H1 (cell line): ENCODE measurements around the gene PRPF4. TPM values are rescaled to one million over a fixed set of nuclear protein-coding genes. Genes with fewer than 3 reads are reported as not detected.

Source experiments
- CTCF ChIA-PET: fragments of 300-600 bp; sonication (Branson Sonifier 250); formaldehyde crosslinking; loops from one replicate; lab custom pipeline; 2021; ENCODE audit not compliant: partially characterized antibody; lab: Charles Lee
- POLR2A ChIA-PET: fragments of 300-600 bp; sonication (Branson Sonifier 250); formaldehyde crosslinking; loops from one replicate; lab custom pipeline; 2021; ENCODE audit warnings: inconsistent platforms; ENCODE audit not compliant: partially characterized antibody; lab: Charles Lee
- DNase-seq, 2 experiments: peaks; one replicate each; pipeline versions ENCODE4 v3.0.0 to v3.0.0-alpha.2; 2010 to 2022; ENCODE audit warnings: low spot score in 2 of 2, low read depth in 1 of 2, mixed read lengths in 1 of 2
- FAIRE-seq: peaks from 2 replicates; lab custom pipeline; 2011; peaks lifted over from hg19 to GRCh38; lab: Jason Lieb, UNC
- H2AFZ ChIP-seq: 2 replicates; pipeline ENCODE4 v1.8.1; 2012; ENCODE audit warnings: low read length, inconsistent platforms
- H2AK5ac ChIP-seq: 2 replicates; pipeline ENCODE4 v1.6.1; 2013; ENCODE audit warnings: low read depth, low read length
- H2BK120ac ChIP-seq: replicated peaks from 2 replicates; pipeline ENCODE3; 2013; ENCODE audit warnings: low read depth, low read length, inconsistent platforms
- H2BK12ac ChIP-seq: 2 replicates; pipeline ENCODE4 v1.6.1; 2013; ENCODE audit warnings: low read depth, low read length
- H2BK15ac ChIP-seq: 2 replicates; pipeline ENCODE4 v1.6.1; 2013; ENCODE audit warnings: low read length
- H2BK20ac ChIP-seq: 2 replicates; pipeline ENCODE4 v1.6.1; 2013; ENCODE audit warnings: low read length
- H2BK5ac ChIP-seq: 2 replicates; pipeline ENCODE4 v1.6.1; 2013; ENCODE audit warnings: low read depth, low read length
- H3K14ac ChIP-seq: 2 replicates; pipeline ENCODE4 v1.6.1; 2013; ENCODE audit warnings: inconsistent platforms; ENCODE audit not compliant: insufficient read length
- H3K18ac ChIP-seq: 2 replicates; pipeline ENCODE4 v1.6.1; 2013; ENCODE audit warnings: low read length; ENCODE audit errors: extremely low read depth
- H3K23ac ChIP-seq: 2 replicates; pipeline ENCODE4 v1.6.1; 2013; ENCODE audit warnings: inconsistent platforms; ENCODE audit not compliant: insufficient read length
- H3K23me2 ChIP-seq: 2 replicates; pipeline ENCODE4 v1.6.1; 2013; ENCODE audit warnings: low read depth, low read length
- H3K27ac ChIP-seq: 2 replicates; pipeline ENCODE4 v1.6.1; 2011; ENCODE audit warnings: low read depth, low read length, inconsistent platforms
- H3K27me3 ChIP-seq, 4 experiments: replicated peaks in 1 of 4; 1 replicate in 1 of 4; 2 replicates in 3 of 4; pipeline versions ENCODE4 v1.6.1 to v1.8.1; 2011 to 2013; ENCODE audit warnings: low read length in 3 of 4, mild to moderate bottlenecking in 3 of 4, inconsistent platforms in 2 of 4, mixed read lengths in 2 of 4, moderate library complexity in 1 of 4; ENCODE audit not compliant: control insufficient read depth in 3 of 4, insufficient read depth in 3 of 4; ENCODE audit errors: extremely low read depth in 1 of 4
- H3K36me3 ChIP-seq, 4 experiments: 2 replicates each; pipeline versions ENCODE4 v1.6.1 to v1.8.1; 2011 to 2013; ENCODE audit warnings: mild to moderate bottlenecking in 4 of 4, low read length in 3 of 4, moderate library complexity in 2 of 4, control low read depth in 1 of 4, inconsistent platforms in 1 of 4; ENCODE audit not compliant: insufficient read depth in 4 of 4, control insufficient read depth in 2 of 4
- H3K4ac ChIP-seq: replicated peaks from 2 replicates; pipeline ENCODE3; 2013; ENCODE audit warnings: low read length, low read depth, mixed read lengths, inconsistent platforms; ENCODE audit not compliant: insufficient read length
- H3K4me1 ChIP-seq, 4 experiments: replicated peaks in 1 of 4; 1 replicate in 1 of 4; 2 replicates in 3 of 4; pipeline versions ENCODE4 v1.6.1 to v1.8.1; 2011 to 2013; ENCODE audit warnings: low read length in 3 of 4, inconsistent platforms in 2 of 4, mixed read lengths in 1 of 4; ENCODE audit not compliant: insufficient read depth in 4 of 4, control insufficient read depth in 3 of 4
- H3K4me2 ChIP-seq, 2 experiments: 2 replicates each; pipeline versions ENCODE4 v1.6.1 to v1.8.1; 2011 to 2013; ENCODE audit warnings: low read depth in 2 of 2, low read length in 2 of 2, control low read depth in 1 of 2, inconsistent platforms in 1 of 2, mild to moderate bottlenecking in 1 of 2; ENCODE audit not compliant: insufficient read depth in 1 of 2
- H3K4me3 ChIP-seq, 4 experiments: fragments of 200-600, 300-600 bp in 1 of 4; sonication (generic), shearing (Covaris generic), sonication (Bioruptor Twin) in 1 of 4; 2 replicates each; pipeline versions ENCODE4 v1.5.1 to v1.8.1; 2011 to 2016; ENCODE audit warnings: low read length in 4 of 4, low read depth in 3 of 4, control low read depth in 2 of 4, inconsistent platforms in 2 of 4, mild to moderate bottlenecking in 2 of 4, mixed read lengths in 1 of 4, moderate library complexity in 1 of 4; ENCODE audit not compliant: insufficient read depth in 2 of 4; ENCODE audit errors: extremely low read depth in 1 of 4
- H3K56ac ChIP-seq: replicated peaks from 2 replicates; pipeline ENCODE3; 2013; ENCODE audit warnings: low read depth, mild to moderate bottlenecking, mixed read lengths, low read length, inconsistent platforms; ENCODE audit not compliant: insufficient read length
- H3K79me1 ChIP-seq: 2 replicates; pipeline ENCODE4 v1.6.1; 2013; ENCODE audit warnings: low read depth, low read length, control low read depth
- H3K79me2 ChIP-seq, 2 experiments: 2 replicates each; pipeline versions ENCODE4 v1.6.1 to v1.8.1; 2012 to 2013; ENCODE audit warnings: low read length in 2 of 2, mild to moderate bottlenecking in 2 of 2, inconsistent platforms in 1 of 2; ENCODE audit not compliant: insufficient read depth in 2 of 2, control insufficient read depth in 1 of 2
- H3K9ac ChIP-seq, 4 experiments: replicated peaks in 1 of 4; 1 replicate in 1 of 4; 2 replicates in 3 of 4; pipeline versions ENCODE4 v1.6.1 to v1.8.1; 2011 to 2013; ENCODE audit warnings: low read depth in 3 of 4, low read length in 3 of 4, control low read depth in 2 of 4, mild to moderate bottlenecking in 2 of 4, moderate library complexity in 2 of 4, inconsistent platforms in 1 of 4; ENCODE audit errors: extremely low read depth in 1 of 4
- H3K9me3 ChIP-seq, 2 experiments: 2 replicates each; pipeline versions ENCODE4 v1.6.1 to v1.8.1; 2012 to 2013; ENCODE audit warnings: mild to moderate bottlenecking in 2 of 2, moderate library complexity in 2 of 2, control low read depth in 1 of 2, inconsistent platforms in 1 of 2, low read depth in 1 of 2, low read length in 1 of 2, mixed read lengths in 1 of 2; ENCODE audit not compliant: insufficient read depth in 2 of 2
- H4K20me1 ChIP-seq, 2 experiments: replicated peaks in 1 of 2; 2 replicates each; pipeline versions ENCODE3 to v1.8.1; 2011 to 2013; ENCODE audit warnings: inconsistent platforms in 2 of 2, low read length in 2 of 2, mild to moderate bottlenecking in 1 of 2; ENCODE audit not compliant: insufficient read depth in 2 of 2, control insufficient read depth in 1 of 2
- H4K5ac ChIP-seq: 2 replicates; pipeline ENCODE4 v1.6.1; 2013; ENCODE audit warnings: low read length, low read depth, mixed read lengths, inconsistent platforms; ENCODE audit not compliant: insufficient read length
- H4K8ac ChIP-seq: 2 replicates; pipeline ENCODE4 v1.8.0; 2013; ENCODE audit warnings: mild to moderate bottlenecking, moderate library complexity, low read length, inconsistent platforms; ENCODE audit not compliant: insufficient read depth; ENCODE audit errors: extremely low read depth
- H4K91ac ChIP-seq: replicated peaks from 2 replicates; pipeline ENCODE3; 2013; ENCODE audit warnings: low read length, mixed read lengths, inconsistent platforms; ENCODE audit not compliant: insufficient read length
- BRCA1 ChIP-seq: IDR thresholded peaks from 2 replicates; pipeline ENCODE4 v1.6.1; 2012; ENCODE audit warnings: low read depth, low read length, improper control_type of control experiment
- CEBPB ChIP-seq: IDR thresholded peaks from 2 replicates; pipeline ENCODE4 v1.6.1; 2012; ENCODE audit warnings: low read depth, low read length
- CTBP2 ChIP-seq: IDR thresholded peaks from 2 replicates; pipeline ENCODE4 v1.7.0; 2011; ENCODE audit warnings: borderline replicate concordance, mild to moderate bottlenecking, moderate library complexity, mixed read lengths, low read length; ENCODE audit not compliant: insufficient read depth, insufficient read length
- EGR1 ChIP-seq: IDR thresholded peaks from 2 replicates; pipeline ENCODE4 v1.6.1; 2011; ENCODE audit warnings: low read depth, low read length, borderline replicate concordance
- JUND ChIP-seq: IDR thresholded peaks from 2 replicates; pipeline ENCODE4 v1.6.1; 2011; ENCODE audit warnings: mild to moderate bottlenecking, improper control_type of control experiment, low read length
- KDM4A ChIP-seq: IDR thresholded peaks from one replicate; pipeline ENCODE4 v1.7.1; 2012; ENCODE audit warnings: low read depth, mild to moderate bottlenecking, moderate library complexity, low read length, inconsistent platforms; ENCODE audit not compliant: severe bottlenecking
- RAD21 ChIP-seq, 2 experiments: IDR thresholded peaks in 1 of 2; conservative IDR thresholded peaks in 1 of 2; 2 replicates each; pipeline ENCODE4 v1.6.1; 2011; ENCODE audit warnings: low read depth in 2 of 2, low read length in 2 of 2, improper control_type of control experiment in 1 of 2, inconsistent platforms in 1 of 2, mild to moderate bottlenecking in 1 of 2, moderate library complexity in 1 of 2
- SAP30 ChIP-seq: fragments of 300-600 bp; sonication (generic); IDR thresholded peaks from 2 replicates; pipeline ENCODE4 v1.7.1; 2012; ENCODE audit warnings: low read length, moderate library complexity, mild to moderate bottlenecking, inconsistent platforms; ENCODE audit not compliant: insufficient read depth, insufficient replicate concordance
- SP1 ChIP-seq: IDR thresholded peaks from 2 replicates; pipeline ENCODE4 v1.6.1; 2011; ENCODE audit warnings: low read depth, low read length
- SP4 ChIP-seq: IDR thresholded peaks from 2 replicates; pipeline ENCODE4 v1.6.1; 2012; ENCODE audit warnings: low read length, inconsistent platforms
- SUZ12 ChIP-seq: fragments of 200-600 bp; sonication (generic); IDR thresholded peaks from 2 replicates; pipeline ENCODE4 v1.6.1; 2012; ENCODE audit warnings: mild to moderate bottlenecking, inconsistent platforms, low read length, moderate library complexity, mixed read lengths
- TAF1 ChIP-seq: IDR thresholded peaks from 2 replicates; pipeline ENCODE4 v1.6.1; 2011; ENCODE audit warnings: mild to moderate bottlenecking, low read depth, low read length
- TAF7 ChIP-seq: optimal IDR thresholded peaks from 2 replicates; pipeline ENCODE3; 2011; ENCODE audit warnings: low read depth, mild to moderate bottlenecking, inconsistent platforms, low read length, moderate library complexity, borderline replicate concordance
- TCF12 ChIP-seq: IDR thresholded peaks from 2 replicates; pipeline ENCODE4 v1.6.1; 2011; ENCODE audit warnings: low read depth, mild to moderate bottlenecking, low read length
- TEAD4 ChIP-seq: IDR thresholded peaks from 2 replicates; pipeline ENCODE4 v1.6.1; 2012; ENCODE audit warnings: low read depth, low read length, inconsistent platforms, mixed read lengths
- YY1 ChIP-seq: IDR thresholded peaks from 2 replicates; pipeline ENCODE4 v1.6.1; 2011; ENCODE audit warnings: low read depth, mild to moderate bottlenecking, low read length
- WGBS, 2 experiments: shearing (Covaris generic) in 1 of 2; methylation state at CpG; one replicate each; pipeline versions ENCODE4 v1.1.6 to v1.1.7; 2013 to 2015; ENCODE audit warnings: low lambda C conversion rate in 2 of 2, mixed read lengths in 2 of 2, inconsistent platforms in 1 of 2, low coverage in 1 of 2, missing lambda C conversion rate in 1 of 2; ENCODE audit not compliant: insufficient replicate concordance in 2 of 2, insufficient coverage in 1 of 2, insufficient read length in 1 of 2; ENCODE audit errors: extremely low coverage in 1 of 2, missing lambda C conversion rate in 1 of 2; 5-methylcytosine and 5-hydroxymethylcytosine counted together
- polyA plus RNA-seq, 7 experiments: library from polyadenylated mRNA; depleted of rRNA in 3 of 7; stranded (reverse) in 5 of 7; unstranded in 2 of 7; fragments of >200 nt in 5 of 7; fragments of 200-250 nt in 2 of 7; gene quantifications; 1 replicate in 5 of 7; 2 replicates in 1 of 7; 4 replicates in 1 of 7; pipeline versions ENCODE4 v1.2.1 to v1.2.3, GENCODE V29; 2011 to 2013; ENCODE audit warnings: missing spikeins in 2 of 7, mixed read lengths in 2 of 7
- total RNA-seq: library from RNA; stranded (reverse); fragmentation: NEBNext Ultra II Directional; extraction: Animal tissue kit (Norgen Biotek cat#: 25700); gene quantifications from 2 replicates; pipeline ENCODE4 v1.2.1, GENCODE V29; 2021

PRPF4 gene
- total and polyA plus RNA-seq, 2 of the 8 experiments (the other 6 are each of a cell fraction or from before 2014, with no cell fraction given) = 15.2 to 33.4 TPM

GRCh38 chr9:113306566-113306965 is 31.1 kb downstream of the PRPF4 start:
- no peaks in the 10 kb centered on the region for H3K79me1 ChIP-seq
- no peak overlapping the region for H2AK5ac ChIP-seq
- no peaks in the 10 kb centered on the region for H3K79me2 ChIP-seq
- H3K9ac ChIP-seq = no peak overlapping the region
- no peak overlapping the region for H3K23ac ChIP-seq
- H4K5ac ChIP-seq = no peak overlapping the region
- H3K36me3 ChIP-seq = no peaks in the 10 kb centered on the region
- ChIA-PET CTCF (no interaction called here), POLR2A (no interaction called here)
- H4K20me1 ChIP-seq = no peaks in the 10 kb centered on the region
- no peak for FAIRE-seq
- no peak overlapping the region for H3K4me3 ChIP-seq
- 0 out of 7 replicates have a peak, but pooled peaks cover 0 to 1% (median 0%) of the 10 kb centered on the region in 4 experiments for H3K4me1 ChIP-seq
- no peak overlapping the region for H2BK5ac ChIP-seq
- no peak overlapping the region for H2BK20ac ChIP-seq
- no peak overlapping the region for H2BK120ac ChIP-seq
- 94% methylated on average over 1 of the region's 1 CpG; no CpG with 5 or more reads in 1 of the 2 experiments for WGBS, 2 experiments
- H3K18ac ChIP-seq = no peak overlapping the region
- H3K23me2 ChIP-seq = no peaks in the 10 kb centered on the region
- no peak overlapping the region for H3K4me2 ChIP-seq
- H4K8ac ChIP-seq = no peak overlapping the region
- no peak overlapping the region for H3K27ac ChIP-seq
- H3K27me3 ChIP-seq = no peaks in the 10 kb centered on the region; a peak in 1 of 7 replicates
- DNase-seq = no peak
- no peak overlapping the region for H3K4ac ChIP-seq
- no peak overlapping the region for H2BK15ac ChIP-seq
- no peak overlapping the region for H2AFZ ChIP-seq
- H3K14ac ChIP-seq = no peak overlapping the region
- no peak overlapping the region for H4K91ac ChIP-seq
- no peak overlapping the region for H3K56ac ChIP-seq
- no peaks in the 10 kb centered on the region for H3K9me3 ChIP-seq
- no peak overlapping the region for H2BK12ac ChIP-seq
- no peak for TF ChIP-seq SP1
- no peak for TF ChIP-seq SP4
- no peak for TF ChIP-seq TEAD4
- TF ChIP-seq TCF12 = no peak
- no peak for TF ChIP-seq TAF7
- no peak for TF ChIP-seq CEBPB
- no peak for TF ChIP-seq YY1
- no peak for TF ChIP-seq TAF1
- TF ChIP-seq CTBP2 = no peak
- no peak for TF ChIP-seq BRCA1
- no peak for TF ChIP-seq RAD21 (IDR thresholded peaks at IDR 0.05 in 1 of 2, conservative IDR thresholded peaks at IDR 0.05 in 1 of 2; ENCODE audit: low read depth in 2 of 2, low read length in 2 of 2)
- no peak for TF ChIP-seq KDM4A
- TF ChIP-seq EGR1 = no peak
- TF ChIP-seq SAP30 = no peak
- TF ChIP-seq JUND = no peak
- no peak for TF ChIP-seq SUZ12
